ENCODE data around the gene PDE1C. TPM values are rescaled to one million over a fixed set of nuclear protein-coding genes. Genes with fewer than 3 reads are reported as not detected.

PDE1C gene
- total and polyA plus RNA-seq, 2 donors (not counting 1 experiment from before 2014, with no cell fraction given): 0.52 TPM; not detected in 1

- DNase-seq: no peak
- 69% methylated on average over 3 of the region's 4 CpGs for WGBS (ENCODE audit: insufficient coverage)
- H3K4me1 ChIP-seq (ENCODE audit: control insufficient read depth in 2 of 2, insufficient read depth in 2 of 2, low read length in 2 of 2): no peaks in the 10 kb centered on the region
- H3K4me1 Mint-ChIP-seq: no peaks in the 10 kb centered on the region
- H3K27ac ChIP-seq (ENCODE audit: low read length in 2 of 2): no peak overlapping the region
- TF ChIP-seq EZH2 (IDR thresholded peaks at IDR 0.05; ENCODE audit: borderline replicate concordance, insufficient read depth, low read depth, low read length, poor library complexity, severe bottlenecking) (no peak), CTCF (IDR thresholded peaks at IDR 0.05) (no peak)
- no peak overlapping the region for H3K4me3 ChIP-seq (ENCODE audit: control extremely low read depth in 1 of 5, extremely low read depth in 1 of 5, insufficient read depth in 1 of 5, low read depth in 2 of 5, low read length in 4 of 5)
- ATAC-seq (ENCODE audit: low read depth): no peak
- H2AFZ ChIP-seq (ENCODE audit: insufficient read depth, low read depth, low read length, poor library complexity, severe bottlenecking): no peak overlapping the region
- ChIA-PET CTCF (no interaction called here), POLR2A (no interaction called here)
- peaks cover 4% of the 10 kb centered on the region for H3K9me3 Mint-ChIP-seq (ENCODE audit: insufficient read depth)
- no peaks in the 10 kb centered on the region for H3K36me3 ChIP-seq (replicated peaks in 1 of 2; ENCODE audit: control extremely low read depth in 1 of 2, control insufficient read depth in 1 of 2, extremely low read depth in 1 of 2, insufficient read depth in 2 of 2, low read length in 1 of 2)
- no peak overlapping the region for H3K27ac Mint-ChIP-seq
- H3K27me3 Mint-ChIP-seq: no peaks in the 10 kb centered on the region
- no peaks in the 10 kb centered on the region for H4K20me1 ChIP-seq (ENCODE audit: control insufficient read depth, insufficient read depth, low read length, poor library complexity, severe bottlenecking)
- intact Hi-C loops (cut with micrococcal nuclease): no loop called here
- H3K27me3 ChIP-seq (replicated peaks in 1 of 4; ENCODE audit: control extremely low read depth in 1 of 4, control insufficient read depth in 3 of 4, insufficient read depth in 4 of 4, low read length in 3 of 4): no peaks in the 10 kb centered on the region
- H3K79me2 ChIP-seq (ENCODE audit: control insufficient read depth, insufficient read depth, low read length): no peaks in the 10 kb centered on the region
- no peak overlapping the region for H3K9ac ChIP-seq (ENCODE audit: low read length)
- H3K4me3 Mint-ChIP-seq: no peak overlapping the region
- H3K9me3 ChIP-seq (ENCODE audit: control extremely low read depth in 1 of 3, control insufficient read depth in 2 of 3, insufficient read depth in 1 of 3, low read length in 2 of 3): peaks cover 0 to 4% (median 0%) of the 10 kb centered on the region in 3 donors
- H3K4me2 ChIP-seq (replicated peaks; ENCODE audit: low read depth, low read length, poor library complexity, severe bottlenecking): no peak overlapping the region
Observed at GRCh38 chr7:31882187-31882586, 188.0 kb downstream of the PDE1C start.

- H2AFZ ChIP-seq (ENCODE audit: insufficient read depth, low read depth, low read length, poor library complexity, severe bottlenecking): no peak overlapping the region
- WGBS (ENCODE audit: insufficient coverage): 100% methylated on average over 7 of the region's 9 CpGs
- ATAC-seq (ENCODE audit: low read depth): no peak
- no peak overlapping the region for H3K4me2 ChIP-seq (replicated peaks; ENCODE audit: low read depth, low read length, poor library complexity, severe bottlenecking)
- POLR2A ChIA-PET: no interaction called here
- no peaks in the 10 kb centered on the region for H3K79me2 ChIP-seq (ENCODE audit: control insufficient read depth, insufficient read depth, low read length)
- no peaks in the 10 kb centered on the region for H4K20me1 ChIP-seq (ENCODE audit: control insufficient read depth, insufficient read depth, low read length, poor library complexity, severe bottlenecking)
- Mint-ChIP-seq H3K27ac (no peak overlapping the region), H3K4me3 (no peak overlapping the region), H3K27me3 (no peaks in the 10 kb centered on the region), H3K9me3 (ENCODE audit: insufficient read depth) (no peaks in the 10 kb centered on the region), H3K4me1 (no peaks in the 10 kb centered on the region)
- CTCF ChIA-PET: no interaction called here
- intact Hi-C loops (cut with micrococcal nuclease): no loop called here
- no peak overlapping the region for H3K27ac ChIP-seq (ENCODE audit: low read length in 2 of 2)
- no peak for DNase-seq
- no peak overlapping the region for H3K4me3 ChIP-seq (ENCODE audit: control extremely low read depth in 1 of 5, extremely low read depth in 1 of 5, insufficient read depth in 1 of 5, low read depth in 2 of 5, low read length in 4 of 5)
- no peaks in the 10 kb centered on the region for H3K9me3 ChIP-seq (ENCODE audit: control extremely low read depth in 1 of 3, control insufficient read depth in 2 of 3, insufficient read depth in 1 of 3, low read length in 2 of 3)
- no peaks in the 10 kb centered on the region for H3K4me1 ChIP-seq (ENCODE audit: control insufficient read depth in 2 of 2, insufficient read depth in 2 of 2, low read length in 2 of 2)
- TF ChIP-seq EZH2 (IDR thresholded peaks at IDR 0.05; ENCODE audit: borderline replicate concordance, insufficient read depth, low read depth, low read length, poor library complexity, severe bottlenecking) (no peak), CTCF (IDR thresholded peaks at IDR 0.05) (no peak)
- H3K27me3 ChIP-seq (replicated peaks in 1 of 4; ENCODE audit: control extremely low read depth in 1 of 4, control insufficient read depth in 3 of 4, insufficient read depth in 4 of 4, low read length in 3 of 4): no peaks in the 10 kb centered on the region
- H3K9ac ChIP-seq (ENCODE audit: low read length): no peak overlapping the region
- no peaks in the 10 kb centered on the region for H3K36me3 ChIP-seq (replicated peaks in 1 of 2; ENCODE audit: control extremely low read depth in 1 of 2, control insufficient read depth in 1 of 2, extremely low read depth in 1 of 2, insufficient read depth in 2 of 2, low read length in 1 of 2)
Observed at GRCh38 chr7:31878875-31879274, 191.3 kb downstream of the PDE1C start.
